ENCODE results near the gene NWD2. TPM values are rescaled to one million over a fixed set of nuclear protein-coding genes. Genes with fewer than 3 reads are reported as not detected.
A peak's percentile ranks its signal among the peaks of the same experiment; 100 is the strongest.

NWD2 gene
- total and polyA plus RNA-seq, 2 experiments from 2014 or later: 0.33 TPM; not detected in 1

DNA sequence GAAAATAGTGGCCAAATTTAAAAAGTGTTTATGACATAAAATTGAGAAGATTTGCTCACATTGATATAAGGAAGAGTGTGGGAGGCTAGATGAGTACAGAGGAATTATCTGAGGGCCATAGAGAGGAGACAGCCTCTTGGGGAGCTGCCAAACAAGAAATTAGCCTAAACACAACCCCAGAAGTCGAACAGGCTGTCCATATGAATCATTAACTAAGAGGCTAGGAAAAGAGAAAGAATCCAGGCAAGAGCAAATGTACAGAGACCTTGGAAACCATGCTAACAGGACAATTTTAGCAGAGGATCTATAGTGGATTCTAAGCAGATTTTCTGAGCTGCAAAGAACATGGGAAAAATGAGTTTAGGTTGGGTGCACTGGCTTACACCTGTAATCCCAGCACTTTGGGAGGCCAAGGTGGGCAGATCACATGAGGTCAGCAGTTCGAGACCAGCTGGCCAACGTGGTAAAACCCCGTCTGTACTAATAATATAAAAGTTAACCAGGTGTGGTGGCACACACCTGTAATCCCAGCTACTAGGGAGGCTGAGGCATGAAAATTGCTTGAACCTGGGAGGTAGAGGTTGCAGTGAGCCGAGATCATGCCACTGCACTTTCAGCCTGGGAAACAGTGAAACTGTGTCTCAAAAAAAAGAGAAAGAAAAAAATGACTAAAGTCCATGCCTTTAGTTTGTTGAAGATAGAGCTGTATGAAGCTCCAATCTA lies 76.1 kb downstream of the NWD2 start:
- WGBS (ENCODE audit: low lambda C conversion rate, missing lambda C conversion rate): 68% methylated on average over 5 of the region's 5 CpGs
- Histone ChIP-seq H3K4me2 (peak overlapping the region; percentile 37), H3K27me3 (no peaks in the 10 kb centered on the region), H3K27ac (no peak overlapping the region), H3K9me3 (ENCODE audit: low read depth) (no peaks in the 10 kb centered on the region), H3K36me3 (replicated peaks; ENCODE audit: insufficient read depth, low read depth) (no peaks in the 10 kb centered on the region), H3K9me2 (replicated peaks; ENCODE audit: insufficient read depth) (no peaks in the 10 kb centered on the region), H3K4me3 (no peak overlapping the region), H2AFZ (no peak overlapping the region), H3K79me2 (no peaks in the 10 kb centered on the region), H3K4me1 (ENCODE audit: insufficient read depth) (peaks cover 3% of the 10 kb centered on the region), H4K20me1 (ENCODE audit: insufficient read depth, poor library complexity, severe bottlenecking) (no peaks in the 10 kb centered on the region)
- TF ChIP-seq EZH2phosphoT487 (IDR thresholded peaks at IDR 0.05; ENCODE audit: low read depth, severe bottlenecking, unreplicated experiment) (no peak), EZH2 (IDR thresholded peaks at IDR 0.05; ENCODE audit: borderline replicate concordance) (no peak)
- TF ChIP-seq, protein P1, sequence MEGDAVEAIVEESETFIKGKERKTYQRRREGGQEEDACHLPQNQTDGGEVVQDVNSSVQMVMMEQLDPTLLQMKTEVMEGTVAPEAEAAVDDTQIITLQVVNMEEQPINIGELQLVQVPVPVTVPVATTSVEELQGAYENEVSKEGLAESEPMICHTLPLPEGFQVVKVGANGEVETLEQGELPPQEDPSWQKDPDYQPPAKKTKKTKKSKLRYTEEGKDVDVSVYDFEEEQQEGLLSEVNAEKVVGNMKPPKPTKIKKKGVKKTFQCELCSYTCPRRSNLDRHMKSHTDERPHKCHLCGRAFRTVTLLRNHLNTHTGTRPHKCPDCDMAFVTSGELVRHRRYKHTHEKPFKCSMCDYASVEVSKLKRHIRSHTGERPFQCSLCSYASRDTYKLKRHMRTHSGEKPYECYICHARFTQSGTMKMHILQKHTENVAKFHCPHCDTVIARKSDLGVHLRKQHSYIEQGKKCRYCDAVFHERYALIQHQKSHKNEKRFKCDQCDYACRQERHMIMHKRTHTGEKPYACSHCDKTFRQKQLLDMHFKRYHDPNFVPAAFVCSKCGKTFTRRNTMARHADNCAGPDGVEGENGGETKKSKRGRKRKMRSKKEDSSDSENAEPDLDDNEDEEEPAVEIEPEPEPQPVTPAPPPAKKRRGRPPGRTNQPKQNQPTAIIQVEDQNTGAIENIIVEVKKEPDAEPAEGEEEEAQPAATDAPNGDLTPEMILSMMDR (IDR thresholded peaks at IDR 0.05; ENCODE audit: poor library complexity): no peak
- no peak for DNase-seq (ENCODE audit: low spot score)

DNA sequence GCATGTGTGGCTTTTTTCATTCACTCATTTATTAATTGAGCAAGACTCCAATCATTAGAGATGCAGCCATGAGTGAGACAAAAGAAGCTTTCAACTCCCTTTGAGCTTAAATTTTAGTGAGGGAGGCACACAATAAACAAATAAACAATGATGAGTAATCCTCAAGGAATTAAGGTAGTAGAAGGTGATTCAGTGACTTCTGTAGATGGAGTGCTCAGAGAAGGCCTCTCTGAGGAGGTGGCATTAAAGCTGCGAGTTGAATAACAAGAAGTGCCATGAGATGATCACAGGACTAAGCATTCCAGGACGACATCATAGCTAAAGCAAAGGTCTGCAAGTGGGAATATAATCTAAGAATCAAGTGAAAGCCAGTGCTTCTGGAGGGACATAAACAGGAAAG lies 77.6 kb downstream of the NWD2 start:
- H3K4me3 ChIP-seq: no peak overlapping the region
- no peaks in the 10 kb centered on the region for H3K36me3 ChIP-seq (replicated peaks; ENCODE audit: insufficient read depth, low read depth)
- no peaks in the 10 kb centered on the region for H3K27me3 ChIP-seq
- H2AFZ ChIP-seq: no peak overlapping the region
- H4K20me1 ChIP-seq (ENCODE audit: insufficient read depth, poor library complexity, severe bottlenecking): no peaks in the 10 kb centered on the region
- H3K9me2 ChIP-seq (replicated peaks; ENCODE audit: insufficient read depth): no peaks in the 10 kb centered on the region
- no peak overlapping the region for H3K27ac ChIP-seq
- TF ChIP-seq, protein P1 (IDR thresholded peaks at IDR 0.05; ENCODE audit: poor library complexity): no peak
- TF ChIP-seq EZH2 (IDR thresholded peaks at IDR 0.05; ENCODE audit: borderline replicate concordance) (no peak), EZH2phosphoT487 (IDR thresholded peaks at IDR 0.05; ENCODE audit: low read depth, severe bottlenecking, unreplicated experiment) (no peak)
- H3K79me2 ChIP-seq: no peaks in the 10 kb centered on the region
- peaks cover 3% of the 10 kb centered on the region for H3K4me1 ChIP-seq (ENCODE audit: insufficient read depth)
- H3K4me2 ChIP-seq: no peak overlapping the region
- no peaks in the 10 kb centered on the region for H3K9me3 ChIP-seq (ENCODE audit: low read depth)
- WGBS (ENCODE audit: low lambda C conversion rate, missing lambda C conversion rate): 55% methylated on average over 2 of the region's 2 CpGs
- no peak for DNase-seq (ENCODE audit: low spot score)

DNA sequence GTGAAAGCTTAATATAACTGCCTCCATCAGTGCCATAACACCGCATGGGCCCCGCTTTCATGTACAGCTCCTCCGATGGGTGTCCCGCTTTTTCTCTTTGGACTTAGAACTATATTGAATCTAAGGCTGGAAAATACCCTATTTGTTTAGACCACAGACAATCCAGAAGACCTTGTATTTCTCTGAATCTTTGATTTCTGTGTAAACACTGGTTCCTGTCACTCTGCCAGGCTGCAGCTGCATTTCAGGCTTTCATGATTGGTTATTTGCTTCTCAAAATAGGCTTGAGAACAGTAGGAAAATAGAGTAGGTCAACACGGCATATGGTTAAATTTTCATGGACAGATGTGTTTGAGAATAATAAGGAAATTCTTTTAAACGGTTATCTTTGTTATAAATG lies 80.0 kb downstream of the NWD2 start:
- no peaks in the 10 kb centered on the region for H3K9me3 ChIP-seq (ENCODE audit: low read depth)
- H4K20me1 ChIP-seq (ENCODE audit: insufficient read depth, poor library complexity, severe bottlenecking): no peaks in the 10 kb centered on the region
- H3K9me2 ChIP-seq (replicated peaks; ENCODE audit: insufficient read depth): no peaks in the 10 kb centered on the region
- no peak overlapping the region for H3K27ac ChIP-seq
- no peak for DNase-seq (ENCODE audit: low spot score)
- H3K27me3 ChIP-seq: no peaks in the 10 kb centered on the region
- no peak overlapping the region for H3K4me3 ChIP-seq
- peaks cover 3% of the 10 kb centered on the region for H3K4me1 ChIP-seq (ENCODE audit: insufficient read depth)
- WGBS (ENCODE audit: low lambda C conversion rate, missing lambda C conversion rate): 81% methylated on average over 6 of the region's 6 CpGs
- no peaks in the 10 kb centered on the region for H3K79me2 ChIP-seq
- no peak overlapping the region for H2AFZ ChIP-seq
- TF ChIP-seq, protein P1 (IDR thresholded peaks at IDR 0.05; ENCODE audit: poor library complexity): no peak
- H3K36me3 ChIP-seq (replicated peaks; ENCODE audit: insufficient read depth, low read depth): no peaks in the 10 kb centered on the region
- H3K4me2 ChIP-seq: no peak overlapping the region
